Limb (tissue), 2 donors: ENCODE measurements around the gene PKP3.

ENCODE experiments used
- DNase-seq, 2 donors: peaks; one replicate each; pipeline ENCODE4 v3.0.0-alpha.2; 2016; ENCODE audit errors: extremely low spot score in 2 of 2

The PKP3 gene

DNA sequence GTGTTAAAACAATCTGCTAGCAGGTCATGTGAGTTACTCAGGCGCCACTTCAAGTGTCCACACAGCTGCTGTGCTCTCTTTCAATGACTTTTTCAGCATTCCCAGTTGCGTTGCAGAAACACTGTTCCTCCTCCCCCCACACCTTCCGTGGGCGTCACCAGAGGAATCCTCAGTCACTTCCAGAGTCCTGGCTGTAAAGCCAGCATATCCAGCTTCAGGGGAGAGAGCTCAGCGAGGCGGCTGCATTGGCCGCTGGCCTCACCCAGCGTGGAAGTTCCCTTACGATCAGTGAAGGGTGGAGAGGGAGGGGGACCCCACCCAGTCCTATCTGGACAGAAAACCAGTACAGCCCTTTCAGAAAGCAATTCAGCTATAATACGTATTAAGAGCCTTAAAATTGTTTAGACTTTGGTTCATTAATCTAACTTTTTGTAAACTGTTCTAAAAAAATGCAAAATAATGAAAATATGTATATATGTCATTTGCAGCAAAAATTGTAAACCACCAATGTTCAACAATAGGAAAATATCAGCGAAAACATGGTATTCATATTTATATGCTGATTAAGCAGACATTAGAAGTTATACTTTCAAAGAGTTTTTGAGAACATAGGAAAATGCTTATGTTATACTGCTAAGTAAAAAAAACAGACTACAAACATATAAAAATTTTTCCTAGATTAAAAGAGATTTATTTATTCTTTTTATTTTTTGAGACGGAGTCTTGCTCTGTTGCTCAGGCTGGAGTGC, 50.6 kb downstream of the PKP3 start:
- peak in 1 of 2 donors; percentile 34 for DNase-seq

DNA sequence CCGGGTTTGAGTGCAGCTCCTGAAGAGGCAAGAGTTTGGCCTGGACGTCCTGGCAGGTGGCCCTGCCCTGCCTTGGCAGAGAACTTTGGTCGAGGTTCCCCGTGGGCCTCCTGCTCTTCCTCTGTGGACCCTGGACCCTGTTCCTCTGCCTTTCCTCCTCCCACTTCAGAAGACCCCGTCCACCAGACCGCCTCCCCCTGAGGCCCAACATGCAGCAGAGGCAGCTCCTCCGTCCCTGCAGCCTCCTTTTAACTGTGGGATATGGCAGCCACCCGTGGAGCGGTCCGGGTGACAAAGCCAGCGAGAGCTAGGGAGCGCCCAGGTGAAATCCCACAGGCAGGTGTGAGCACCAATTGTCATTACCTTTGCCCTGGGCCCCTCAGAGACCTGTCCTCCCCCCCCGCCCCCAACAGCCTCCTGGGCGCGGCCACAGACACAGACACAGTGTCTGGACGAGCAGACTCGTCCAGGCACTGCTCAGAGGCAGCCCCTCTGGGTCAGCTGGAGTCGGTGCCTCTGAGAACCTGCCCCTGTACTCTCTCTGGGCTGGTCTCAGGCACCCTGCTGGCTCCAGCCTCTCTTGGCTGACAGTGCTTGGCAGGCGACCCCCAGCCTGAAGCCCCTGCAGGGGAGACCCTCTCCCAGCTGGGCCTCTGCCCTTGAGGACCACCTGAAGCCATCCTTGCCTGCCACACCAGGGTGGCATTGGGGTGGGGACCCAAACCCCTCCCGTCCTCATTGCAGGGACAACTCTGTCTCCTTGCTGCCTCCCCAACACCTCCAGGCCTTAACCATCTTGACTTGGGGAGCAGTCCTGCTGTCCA, 52.0 kb downstream of the PKP3 start:
- DNase-seq, result peak in 1 of 2 donors; percentile 33

DNA sequence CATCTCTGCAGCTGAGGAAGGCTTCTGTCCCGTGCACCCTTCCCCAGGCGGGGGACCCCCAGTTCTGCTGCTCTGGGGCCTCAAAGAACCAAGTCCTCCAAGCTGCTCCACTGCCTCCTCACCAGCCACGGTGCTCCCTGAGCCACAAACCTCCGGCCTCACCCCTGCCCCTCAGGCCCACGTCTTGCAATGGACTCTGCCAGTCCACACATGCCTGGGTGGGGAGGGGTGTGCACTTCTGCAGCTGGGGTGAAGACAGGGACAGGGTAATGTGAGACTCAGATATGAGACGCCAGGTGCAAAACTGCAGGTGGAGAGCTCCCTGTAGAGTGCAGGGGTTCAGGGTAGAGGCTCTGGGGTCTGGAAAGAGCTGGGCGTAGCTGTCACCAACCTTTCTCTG, 52.9 kb downstream of the PKP3 start:
- DNase-seq, result peak in 1 of 2 donors; percentile 44

DNA sequence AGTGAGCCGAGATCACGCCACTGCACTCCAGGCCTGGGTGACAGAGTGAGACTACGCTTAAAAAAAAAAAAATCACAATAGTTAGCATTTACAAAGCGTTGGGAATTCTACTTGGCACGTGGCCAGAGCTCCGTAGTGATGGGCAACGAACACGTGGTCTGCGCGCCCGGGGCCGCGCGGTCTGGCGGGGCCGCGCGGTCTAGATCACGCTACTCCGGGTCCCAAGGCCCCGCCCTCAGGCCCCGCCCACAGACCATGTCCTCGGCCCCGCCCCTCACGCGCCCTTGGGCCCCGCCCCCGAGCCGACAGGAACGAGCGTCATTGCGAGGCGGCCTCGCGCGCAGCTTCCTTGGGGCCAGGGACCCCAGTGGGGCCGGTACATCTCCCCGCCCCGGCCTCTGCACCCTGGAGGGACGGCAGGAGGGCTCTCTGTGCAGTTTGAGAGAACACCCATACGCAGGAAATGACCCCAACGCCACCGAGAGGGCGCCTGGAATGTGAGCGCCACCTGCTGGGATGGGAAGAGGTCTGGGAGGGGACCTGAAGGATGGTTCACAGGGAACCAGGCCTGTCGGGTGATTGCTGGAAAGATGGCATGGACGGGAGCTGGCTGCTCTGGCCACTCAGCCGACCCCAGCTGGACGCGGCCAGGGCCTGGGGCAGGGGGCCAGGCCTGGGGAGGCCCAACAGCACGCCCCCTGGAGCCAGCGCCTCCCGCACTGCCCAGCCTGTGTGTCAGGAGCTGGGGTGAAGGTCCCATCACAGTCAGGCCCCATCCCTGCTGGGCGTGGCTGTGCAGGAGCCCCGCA, 54.1 kb downstream of the PKP3 start:
- DNase-seq, result peak; percentile 91 to 98

DNA sequence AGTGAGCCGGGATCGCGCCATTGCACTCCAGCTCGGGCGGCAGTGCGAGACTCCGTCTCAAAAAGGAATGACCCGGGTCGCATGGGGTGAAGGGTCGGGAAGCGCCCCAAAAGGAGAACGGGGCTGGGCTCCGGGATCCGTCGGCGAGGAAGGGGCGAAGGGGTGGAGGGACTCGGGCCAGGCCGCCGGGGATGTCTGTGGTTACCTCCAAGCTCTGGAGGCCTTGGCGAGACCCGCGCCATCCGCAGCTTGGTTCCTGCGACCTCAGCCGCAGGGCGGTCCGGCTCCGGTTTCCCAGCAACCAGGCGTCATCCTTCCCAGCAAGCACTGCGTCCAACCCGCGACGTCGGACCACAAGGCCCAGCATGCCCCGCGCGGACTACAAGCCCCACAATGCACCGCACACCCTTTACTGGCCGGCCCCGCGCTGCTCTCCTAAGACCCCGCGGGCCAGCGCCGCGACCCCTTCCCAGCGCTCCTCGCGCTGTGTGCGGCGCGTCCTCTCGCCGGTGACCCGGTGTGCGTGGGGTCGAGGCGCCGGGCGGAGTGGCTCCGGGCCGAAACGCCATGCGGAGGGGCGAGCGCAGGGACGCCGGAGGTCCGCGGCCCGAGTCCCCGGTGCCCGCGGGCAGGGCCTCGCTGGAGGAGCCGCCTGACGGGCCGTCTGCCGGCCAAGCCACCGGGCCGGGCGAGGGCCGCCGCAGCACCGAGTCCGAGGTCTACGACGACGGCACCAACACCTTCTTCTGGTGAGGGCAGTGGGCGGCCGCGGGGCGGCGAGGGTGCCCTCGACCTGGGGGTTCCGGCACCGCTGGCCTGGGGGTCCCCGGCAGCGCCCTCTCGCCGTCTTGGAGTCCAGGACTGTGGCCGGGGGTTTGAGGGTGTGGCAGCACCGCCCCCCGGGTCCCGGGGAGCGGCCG, 56.1 kb downstream of the PKP3 start, which contains the start of gene PTDSS2:
Gene PTDSS2, plus strand, starts transcription at position 391 of the 920 bp plus-strand sequence. Its CDS starts 177 bp downstream, at position 568.
- DNase-seq, result peak; percentile 96 to 97

DNA sequence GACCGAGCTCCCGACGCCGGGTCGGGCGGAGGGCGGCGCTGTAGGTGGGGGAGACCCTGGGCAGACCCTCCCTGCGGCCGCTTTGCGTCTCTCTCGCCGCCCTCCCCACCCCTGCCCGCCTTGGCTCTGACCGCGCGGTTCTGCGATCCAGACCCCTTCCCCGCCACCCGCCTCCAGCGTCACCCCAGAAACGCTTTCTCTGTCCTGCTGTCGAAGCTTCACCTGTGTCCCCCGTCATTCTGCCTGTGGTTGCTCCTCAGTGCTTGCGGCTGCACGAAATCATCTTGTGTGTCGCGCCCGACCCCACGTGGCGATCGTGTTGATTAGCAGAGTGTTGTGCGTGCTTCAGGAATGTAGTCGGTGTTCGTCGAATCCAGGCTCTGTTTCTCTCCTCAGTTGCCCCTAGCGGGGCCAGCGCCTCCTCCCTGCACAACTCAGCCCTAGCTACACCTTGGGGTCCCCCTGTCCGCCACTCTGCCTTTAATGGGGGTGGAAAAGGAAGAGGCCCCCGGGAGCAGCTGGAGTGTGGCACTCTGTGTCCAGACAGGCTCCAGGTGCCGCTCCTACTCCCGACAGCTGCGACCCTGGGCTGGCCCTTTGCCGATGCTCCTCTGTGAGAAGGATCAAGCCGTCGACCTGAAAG, 56.9 kb downstream of the PKP3 start:
- DNase-seq, result peak; percentile 52 to 69

DNA sequence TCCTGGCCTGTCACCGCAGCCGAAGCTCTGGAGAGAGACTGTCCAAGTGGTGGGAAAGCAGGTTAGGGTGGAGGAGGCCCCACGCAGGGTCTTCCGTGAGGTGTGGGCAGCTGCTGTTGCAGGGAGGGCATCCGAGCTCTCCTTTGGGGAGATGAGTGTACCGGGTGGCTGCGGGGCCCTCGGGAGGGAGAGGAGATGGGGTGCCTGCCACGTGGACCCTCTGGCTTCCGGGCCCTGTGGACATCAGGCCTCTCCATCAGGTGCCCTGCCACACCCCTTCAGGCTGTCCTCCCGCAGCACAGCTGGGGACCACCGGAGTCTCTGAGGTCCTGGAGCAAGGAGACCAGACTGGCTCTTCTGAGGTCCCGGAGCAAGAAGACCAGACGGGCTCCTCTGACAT, 57.7 kb downstream of the PKP3 start:
- DNase-seq, result no peak

DNA sequence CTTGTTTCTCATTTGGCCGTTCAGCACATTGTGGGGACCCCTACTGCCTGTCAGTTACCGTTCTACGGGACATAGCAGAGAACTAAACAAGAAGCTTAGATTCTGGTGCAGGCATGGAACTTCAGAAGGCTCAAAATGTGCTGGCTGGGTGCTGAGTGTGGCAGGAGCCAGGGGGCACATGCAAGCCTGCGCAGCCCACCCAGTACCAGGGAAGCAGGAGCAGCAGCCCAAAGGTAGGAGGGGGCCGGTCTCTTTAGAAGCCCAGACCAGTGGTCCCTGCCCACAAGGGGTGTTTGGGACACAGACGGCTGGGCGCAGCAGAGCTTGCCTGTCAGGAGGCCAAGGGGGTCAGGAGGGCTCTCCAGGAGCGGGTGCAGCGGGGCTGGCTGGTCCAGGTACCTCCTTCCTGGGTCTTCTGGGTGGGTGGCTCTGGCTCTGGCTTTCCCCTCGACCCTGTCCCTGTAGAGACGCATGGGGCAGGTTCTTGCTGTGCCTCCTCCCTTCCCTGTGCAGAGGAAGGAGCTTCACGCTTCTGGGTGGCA, 58.3 kb downstream of the PKP3 start:
- DNase-seq, result no peak

DNA sequence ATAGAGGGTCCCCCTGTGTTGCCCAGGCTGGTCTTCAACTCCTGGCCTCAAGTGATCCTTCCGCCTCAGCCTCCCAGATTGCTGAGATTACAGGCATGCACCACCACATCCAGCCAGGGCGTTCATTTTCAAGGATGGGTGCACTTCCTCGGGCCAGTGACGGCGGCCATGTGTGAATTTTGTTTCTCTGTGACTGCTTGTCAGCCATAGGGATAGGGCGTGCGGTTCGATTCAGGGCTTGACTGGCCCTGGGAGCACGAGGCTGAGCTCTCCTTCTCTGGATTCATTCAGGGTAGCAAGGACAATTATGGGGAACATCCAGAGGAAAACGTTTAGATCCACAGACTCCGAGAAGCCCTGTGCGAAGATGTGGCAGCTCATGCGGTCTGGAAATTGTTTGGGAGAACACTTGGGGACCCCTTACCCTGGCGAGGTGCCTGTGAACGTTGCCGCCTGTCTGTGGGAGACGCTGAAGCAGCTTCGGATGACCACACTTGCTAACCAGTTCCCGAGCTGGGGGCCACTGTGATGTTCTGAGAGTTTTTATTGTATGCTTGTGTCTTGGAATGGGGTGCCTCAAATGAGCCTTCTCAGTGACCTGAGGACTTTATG, 59.0 kb downstream of the PKP3 start:
- DNase-seq, result no peak

DNA sequence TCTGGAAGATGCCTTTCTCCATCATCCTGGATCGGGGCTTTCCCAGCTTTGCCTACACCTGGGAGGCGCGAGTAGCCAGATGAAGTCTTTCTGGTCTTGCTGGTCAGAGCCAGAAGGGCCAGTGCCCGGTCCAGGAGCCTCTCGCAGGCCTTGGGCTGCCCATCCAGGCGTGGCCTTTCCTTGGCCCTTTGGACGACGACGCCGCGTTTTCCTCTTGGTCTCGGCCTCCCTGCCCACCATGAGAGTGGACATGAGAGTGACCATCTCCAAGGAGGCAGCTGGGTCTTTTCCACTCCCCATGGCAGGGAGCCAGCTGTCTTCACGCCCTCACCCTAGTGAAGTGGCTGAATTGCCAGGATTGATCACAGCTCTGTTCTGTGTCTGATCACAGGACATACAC, 59.6 kb downstream of the PKP3 start:
- DNase-seq, result no peak

DNA sequence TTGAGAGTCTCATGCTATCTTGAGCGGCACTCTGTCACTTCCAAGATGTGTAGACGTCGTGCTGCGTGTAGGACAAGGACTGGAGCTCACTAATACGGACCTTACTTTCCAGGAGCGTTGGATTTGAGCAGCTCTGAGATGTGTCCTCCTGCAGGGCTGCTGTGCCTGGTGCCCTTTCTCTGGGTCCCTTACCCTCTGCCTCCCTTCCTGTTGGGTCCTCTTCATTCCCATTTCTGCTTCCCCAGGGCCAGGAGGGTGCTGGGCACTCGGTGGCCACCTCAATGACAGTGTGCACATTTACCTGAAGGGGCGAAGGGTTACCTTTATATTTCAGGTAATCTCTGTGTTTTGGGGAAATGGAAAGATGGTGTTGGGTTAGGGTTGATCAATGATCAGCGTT, 60.0 kb downstream of the PKP3 start:
- no peak for DNase-seq
